GM23248 (cell line): ENCODE results near the gene PLEKHG4.

Source experiments
- EZH2 ChIP-seq: fragments of 200-600 bp; sonication (generic); IDR thresholded peaks from 2 replicates; pipeline ENCODE4 v1.6.1; 2018; ENCODE audit warnings: antibody characterized with exemption, mild to moderate bottlenecking; ENCODE audit not compliant: insufficient read depth, poor library complexity, severe bottlenecking
- EZH2phosphoT487 ChIP-seq: fragments of 200-600 bp; sonication (generic); IDR thresholded peaks from 2 replicates; pipeline ENCODE4 v1.6.1; 2018; ENCODE audit warnings: antibody characterized with exemption, moderate library complexity, mild to moderate bottlenecking, low read depth; ENCODE audit not compliant: insufficient read depth

DNA sequence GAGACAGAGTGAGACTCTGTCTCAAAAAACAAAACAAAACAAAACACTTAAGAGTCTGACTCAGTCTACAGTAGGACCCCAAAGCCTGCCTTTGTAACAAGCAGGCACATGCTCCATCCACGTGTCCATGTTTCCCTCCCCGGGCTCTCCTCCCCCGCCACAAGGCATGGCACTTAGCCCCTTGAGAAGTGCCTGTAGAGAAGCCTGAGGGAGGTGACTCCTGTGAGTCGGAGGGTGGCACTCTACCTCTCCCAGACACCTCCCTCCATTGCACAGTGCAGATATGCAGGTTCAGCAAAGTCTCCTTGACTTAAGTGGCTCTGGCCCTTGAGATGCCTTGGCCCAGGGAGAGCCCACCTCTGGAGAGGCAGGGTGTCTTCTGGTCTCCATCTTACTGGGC is 38.8 kb upstream of the PLEKHG4 start:
- TF ChIP-seq EZH2 (no peak), EZH2phosphoT487 (no peak)
